Lung microvascular endothelial cell (primary cell): Measurements from ENCODE around the gene GSS. TPM values are rescaled to one million over a fixed set of nuclear protein-coding genes. Genes with fewer than 3 reads are reported as not detected.
A peak's percentile ranks its signal among the peaks of the same experiment; 100 is the strongest.
"Not testable (repeated sequence)": the region's sequence is repeated elsewhere in the genome, so short reads cannot be mapped to it uniquely, and the experiment has no call there.

Experiments used
- DNase-seq, 2 donors: peaks; one replicate each; pipeline versions ENCODE4 v3.0.0 to v3.0.0-alpha.2; 2010; ENCODE audit warnings: low read depth in 2 of 2
- total RNA-seq: library from RNA; depleted of rRNA; stranded (reverse); fragments of >200 nt; gene quantifications from 2 replicates; pipeline ENCODE4 v1.2.1, GENCODE V29; 2014

Gene GSS
- total RNA-seq, 1 donor from 2014 or later: 61.1 TPM

DNA sequence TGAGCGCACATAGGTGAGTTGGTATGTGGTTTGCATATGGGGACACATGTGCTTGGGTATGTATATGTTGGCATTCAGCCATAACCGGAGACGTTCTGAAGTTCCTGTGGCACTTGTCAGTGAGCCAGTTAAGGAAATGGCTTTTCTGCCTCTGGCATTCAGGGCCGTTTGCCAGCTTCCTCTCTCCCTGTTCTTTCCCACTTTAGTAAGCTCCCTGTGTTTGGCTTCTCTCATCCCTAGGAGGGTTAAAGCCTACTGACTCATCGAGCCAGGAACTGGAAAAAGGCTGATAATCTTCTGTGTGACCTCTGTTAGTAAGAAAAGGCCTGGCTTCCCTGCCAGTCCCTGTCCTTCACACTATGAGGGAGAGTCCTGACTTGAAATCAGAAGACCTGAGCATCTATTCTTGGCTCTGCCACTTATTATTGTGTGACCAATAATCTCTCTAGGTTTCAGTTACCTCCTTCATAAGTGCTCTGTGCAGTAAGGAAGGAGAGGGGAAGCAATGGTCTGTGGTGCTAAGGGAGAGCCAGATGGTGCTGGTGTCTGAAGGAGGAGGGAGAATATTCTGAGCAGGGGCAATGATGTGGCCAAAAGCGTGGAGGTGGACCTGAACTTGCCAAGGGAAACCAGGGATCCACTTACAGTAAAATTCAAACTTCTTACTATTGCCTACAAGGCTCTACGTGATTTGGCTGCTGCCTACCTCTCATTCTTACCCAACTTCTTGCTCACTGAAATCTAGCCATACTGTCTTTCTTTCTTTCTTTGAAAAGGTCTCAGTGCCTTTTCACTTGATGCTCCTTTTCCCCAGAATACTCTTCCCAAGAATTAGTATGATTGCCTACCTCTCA lies 47.8 kb downstream of the GSS start:
- peak; percentile 85 to 92 for DNase-seq

DNA sequence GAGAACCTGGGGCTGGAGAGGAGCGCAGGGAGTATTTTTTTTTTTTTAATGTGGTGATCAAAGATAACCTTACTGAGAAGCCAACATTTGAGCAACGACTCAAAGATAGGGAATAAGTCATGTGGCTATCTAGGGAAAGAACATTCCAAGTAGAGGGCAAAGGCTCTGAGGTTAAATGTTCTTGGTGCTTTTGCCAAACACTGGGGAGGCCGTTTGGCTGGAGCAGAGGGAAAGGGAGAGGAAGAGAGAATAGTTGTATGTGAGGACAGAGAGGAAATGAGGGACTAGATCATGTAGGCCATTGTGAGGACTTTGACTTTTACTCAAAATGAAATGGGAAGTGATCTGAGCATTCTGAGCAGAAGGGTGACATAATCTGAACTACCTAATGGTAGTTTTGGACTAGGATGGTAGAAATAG lies 51.4 kb downstream of the GSS start:
- peak in 1 of 2 donors; percentile 57 for DNase-seq

DNA sequence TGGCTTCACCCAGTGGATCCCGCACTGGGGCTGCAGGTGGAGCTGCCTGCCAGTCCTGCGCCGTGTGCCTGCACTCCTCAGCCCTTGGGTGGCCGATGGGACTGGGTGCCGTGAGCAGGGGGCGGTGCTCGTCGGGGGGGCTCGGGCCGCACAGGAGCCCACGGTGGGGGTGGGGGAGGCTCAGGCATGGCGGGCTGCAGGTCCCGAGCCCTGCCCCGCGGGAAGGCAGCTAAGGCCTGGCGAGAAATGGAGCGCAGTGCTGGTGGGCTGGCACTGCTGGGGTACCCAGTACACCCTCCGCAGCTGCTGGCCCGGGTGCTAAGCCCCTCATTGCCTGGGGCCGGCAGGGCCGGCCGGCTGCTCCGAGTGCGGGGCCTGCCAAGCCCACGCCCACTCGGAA lies 56.9 kb downstream of the GSS start:
- not testable (repeated sequence) for DNase-seq

DNA sequence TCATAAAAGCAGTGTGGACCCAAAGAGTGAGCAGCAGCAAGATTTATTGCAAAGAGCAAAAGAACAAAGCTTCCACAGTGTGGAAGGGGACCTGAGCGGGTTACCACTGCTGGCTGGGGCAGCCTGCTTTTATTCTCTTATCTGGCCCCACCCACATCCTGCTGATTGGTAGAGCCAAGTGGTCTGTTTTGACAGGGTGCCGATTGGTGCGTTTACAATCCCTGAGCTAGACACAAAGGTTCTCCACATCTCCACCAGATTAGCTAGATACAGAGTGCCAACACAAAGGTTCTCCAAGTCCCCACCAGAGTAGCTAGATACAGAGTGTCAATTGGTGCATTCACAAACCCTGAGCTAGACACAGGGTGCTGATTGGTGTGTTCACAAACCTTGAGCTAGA lies 57.5 kb downstream of the GSS start:
- not testable (repeated sequence) for DNase-seq

DNA sequence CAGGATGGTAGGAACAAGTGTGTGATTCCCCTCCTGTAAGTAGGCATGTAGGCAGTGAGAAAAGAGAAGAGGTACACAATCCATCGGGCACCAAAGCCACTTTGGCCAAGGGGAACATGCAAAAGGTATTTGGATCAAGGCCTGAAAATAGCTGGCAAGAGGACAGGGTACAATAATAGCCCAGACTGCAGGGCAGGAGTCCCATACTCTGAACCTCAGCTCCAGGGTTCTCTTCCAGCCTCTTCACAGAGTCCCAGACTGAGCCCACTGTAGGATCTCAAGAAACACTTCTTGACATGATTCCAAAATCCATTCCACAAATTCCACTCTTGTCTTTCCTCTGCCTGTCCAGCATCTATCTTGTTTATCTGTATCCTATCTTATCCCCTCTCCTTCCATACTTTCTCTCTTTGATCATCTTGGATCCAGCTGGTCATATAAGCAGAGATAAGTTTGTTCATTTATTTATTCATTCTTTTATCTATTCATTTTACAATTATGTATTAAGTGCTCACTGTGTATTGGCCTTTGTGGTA lies 59.5 kb downstream of the GSS start:
- no peak for DNase-seq

DNA sequence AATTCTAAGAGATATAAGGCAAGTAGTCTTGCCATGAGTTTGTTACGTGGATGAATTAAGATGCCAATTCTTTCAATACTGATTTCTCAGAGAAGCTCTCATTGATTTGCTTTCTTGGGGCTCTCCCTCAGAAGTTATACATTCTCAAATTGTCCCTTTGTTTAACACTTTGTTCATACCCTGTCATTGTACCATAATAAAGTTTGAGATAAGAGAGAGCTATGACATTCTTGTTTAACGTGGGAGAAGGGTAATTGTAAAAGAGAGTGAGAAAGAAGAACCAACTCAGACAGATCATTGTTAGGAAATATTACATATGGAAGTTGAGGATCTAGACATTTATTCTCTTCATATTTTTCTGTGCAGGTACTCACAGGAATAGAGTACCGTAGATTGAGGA lies 60.1 kb downstream of the GSS start:
- DNase-seq: no peak

DNA sequence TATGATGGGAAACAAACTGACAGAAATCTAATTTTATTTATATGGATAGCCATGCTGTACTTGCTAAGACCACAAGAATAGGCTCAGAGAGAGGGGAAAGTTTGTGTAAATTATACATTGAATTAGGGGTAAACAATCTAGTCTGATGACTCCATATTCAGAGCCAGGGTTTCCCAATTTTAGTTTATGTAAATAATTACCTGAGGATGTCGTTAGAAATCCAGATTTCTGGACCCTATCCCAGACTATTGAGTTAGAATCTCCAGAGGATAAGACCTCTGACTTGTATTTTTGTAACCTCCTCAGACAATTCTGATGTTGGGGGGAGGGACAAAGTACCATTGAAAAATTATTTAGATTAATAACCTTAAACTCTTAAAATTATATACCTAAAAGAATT lies 60.9 kb downstream of the GSS start:
- DNase-seq: no peak

DNA sequence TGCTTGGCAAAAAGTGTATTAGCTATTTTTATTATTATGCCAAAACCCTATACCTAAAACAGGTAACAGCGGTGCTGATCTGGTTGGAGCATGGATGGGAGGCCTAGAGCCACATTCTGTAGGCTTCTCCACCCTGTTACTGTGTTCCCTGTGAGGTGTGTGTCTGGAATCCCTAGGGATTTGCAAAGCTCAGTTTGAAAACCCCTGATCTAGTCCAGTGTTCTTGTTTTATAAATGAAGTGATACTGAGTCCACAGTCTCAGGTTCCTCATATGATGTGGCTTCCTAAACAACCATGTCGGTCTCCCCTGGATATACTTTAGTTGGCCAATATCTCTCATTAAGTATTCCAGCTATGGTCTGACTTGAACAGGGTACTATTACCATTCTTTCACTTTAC lies 62.9 kb downstream of the GSS start:
- DNase-seq: no peak

DNA sequence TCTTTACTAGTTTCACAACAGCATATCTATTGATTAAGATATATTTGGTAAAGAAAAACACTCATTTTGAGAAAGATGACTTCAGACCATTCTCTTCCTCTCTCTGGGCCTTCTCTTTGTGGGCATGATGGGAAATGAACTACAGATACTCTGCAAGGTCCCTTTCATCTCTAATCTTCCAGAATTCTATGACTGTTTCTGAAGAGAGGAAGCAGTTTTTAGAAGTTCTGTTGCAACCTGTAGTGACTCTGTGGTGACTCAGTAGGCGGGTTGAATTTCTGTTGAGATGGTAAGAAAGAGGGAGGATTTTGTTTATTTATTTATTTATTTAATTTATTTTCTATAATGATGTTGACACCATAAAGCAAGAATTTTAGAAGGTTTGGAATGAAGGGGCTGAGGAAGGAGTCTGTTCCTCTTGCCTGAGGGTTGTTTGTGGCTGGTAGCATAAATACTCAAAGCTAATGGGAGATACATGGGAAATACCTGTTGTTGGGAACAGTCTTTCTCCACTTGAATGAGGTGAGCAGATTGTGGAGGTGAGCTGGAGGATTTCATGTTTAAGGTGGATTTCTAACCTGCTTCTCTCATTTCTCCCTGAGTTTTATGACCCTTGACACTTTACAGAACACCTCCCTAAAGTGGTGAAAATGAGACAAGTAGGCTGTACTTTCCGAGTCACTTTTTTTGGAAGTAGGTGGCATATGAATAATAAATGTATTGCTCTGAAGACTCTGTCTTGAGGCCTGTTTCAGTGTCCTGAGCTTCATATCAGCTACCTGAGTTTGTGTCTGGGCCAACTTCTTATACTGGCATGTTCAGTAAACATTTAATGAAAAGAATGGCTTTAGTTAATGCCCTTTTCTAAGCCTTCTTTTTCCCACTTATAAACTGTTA lies 64.2 kb downstream of the GSS start:
- DNase-seq: peak in 1 of 2 donors; percentile 44

DNA sequence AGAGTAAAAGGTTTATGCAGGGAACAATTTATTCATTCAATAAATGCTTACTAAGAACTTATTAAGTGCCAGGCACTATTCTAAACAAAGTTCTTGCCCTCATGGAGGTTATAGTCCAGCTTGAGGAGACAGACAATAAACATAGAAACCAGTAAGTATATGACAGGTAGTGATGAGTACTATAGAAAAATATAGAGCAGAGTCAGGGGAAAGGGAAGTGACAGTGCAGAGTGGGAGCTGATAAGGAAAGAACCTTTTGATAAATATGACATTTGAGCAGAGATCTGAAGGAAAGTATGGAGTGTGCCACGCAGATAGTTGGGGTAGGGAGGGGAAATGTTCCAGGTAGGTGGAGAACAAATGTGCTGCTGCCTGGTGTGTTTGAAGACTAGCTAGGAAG lies 67.1 kb downstream of the GSS start:
- peak in 1 of 2 donors; percentile 70 for DNase-seq

DNA sequence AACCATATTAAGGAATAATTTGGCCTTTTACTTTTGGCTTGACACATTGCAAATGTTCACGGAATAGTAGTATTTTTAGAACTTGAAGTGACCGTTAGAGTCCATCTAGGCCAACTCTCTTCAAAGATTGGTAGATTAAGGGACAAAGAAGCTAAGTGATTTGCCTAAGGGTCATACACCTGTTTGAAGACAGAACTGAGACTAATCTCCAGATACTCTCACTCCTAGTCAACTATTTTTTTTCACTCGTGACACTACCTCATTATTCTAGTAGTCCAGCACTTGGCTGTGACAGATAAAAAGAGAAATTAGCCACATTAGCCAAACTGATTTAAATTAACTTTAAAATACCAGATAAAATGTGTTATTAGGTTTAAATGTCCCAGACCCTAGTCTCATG lies 68.6 kb downstream of the GSS start:
- DNase-seq: no peak

DNA sequence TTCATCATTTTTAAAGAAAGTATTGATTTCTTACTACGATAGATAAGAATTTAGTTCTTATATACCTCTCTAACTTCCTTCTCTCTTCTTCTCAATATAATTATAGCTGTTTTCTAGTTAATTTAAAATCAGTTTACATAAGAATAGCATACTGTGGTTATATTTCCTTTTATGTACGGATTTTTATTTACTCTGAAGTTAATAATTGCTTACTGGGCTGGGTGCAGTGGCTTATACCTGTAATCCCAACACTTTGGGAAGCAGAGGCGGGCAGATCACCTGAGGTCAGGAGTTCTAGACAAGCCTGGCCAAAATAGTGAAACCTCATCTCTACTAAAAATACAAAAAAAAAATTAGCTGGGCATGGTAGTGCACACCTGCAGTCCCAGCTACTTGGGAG lies 69.5 kb downstream of the GSS start:
- DNase-seq: no peak

DNA sequence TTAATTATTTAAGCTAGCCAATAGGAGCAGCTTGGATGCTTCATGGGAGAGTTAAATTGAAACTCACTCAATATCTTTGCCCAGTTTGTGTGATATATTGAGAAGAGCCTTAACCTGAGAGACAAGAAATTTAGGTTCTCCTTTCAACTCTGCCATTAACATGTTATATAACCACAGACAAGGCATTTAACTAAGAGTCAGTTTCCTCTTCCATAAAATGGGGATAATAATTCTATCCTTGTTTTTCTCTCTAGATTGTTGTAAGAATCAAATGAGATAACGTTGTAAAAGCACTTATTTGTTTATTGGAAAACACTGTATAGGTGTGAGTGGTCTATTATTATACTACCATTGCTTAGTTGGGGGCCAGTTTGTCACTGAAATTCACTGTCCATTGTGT lies 71.3 kb downstream of the GSS start:
- no peak for DNase-seq

DNA sequence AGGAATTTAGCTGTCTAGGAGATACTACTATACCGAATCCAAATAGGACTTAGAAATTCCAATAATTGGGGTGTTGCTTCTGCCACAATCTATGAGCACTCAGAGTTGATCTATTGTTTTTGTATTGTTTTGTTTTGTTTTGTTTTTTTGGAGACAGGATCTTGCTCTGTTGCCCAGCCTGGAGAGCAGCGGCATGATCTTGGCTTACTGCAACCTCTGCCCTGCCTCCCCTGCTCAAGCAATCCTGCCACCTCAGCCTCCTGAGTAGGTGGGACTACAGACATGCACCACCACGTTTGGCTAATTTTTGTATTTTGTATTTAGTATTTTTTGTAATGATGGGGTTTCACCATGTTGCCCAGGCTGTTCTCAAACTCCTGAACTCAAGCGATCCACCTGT lies 71.8 kb downstream of the GSS start:
- no peak for DNase-seq

DNA sequence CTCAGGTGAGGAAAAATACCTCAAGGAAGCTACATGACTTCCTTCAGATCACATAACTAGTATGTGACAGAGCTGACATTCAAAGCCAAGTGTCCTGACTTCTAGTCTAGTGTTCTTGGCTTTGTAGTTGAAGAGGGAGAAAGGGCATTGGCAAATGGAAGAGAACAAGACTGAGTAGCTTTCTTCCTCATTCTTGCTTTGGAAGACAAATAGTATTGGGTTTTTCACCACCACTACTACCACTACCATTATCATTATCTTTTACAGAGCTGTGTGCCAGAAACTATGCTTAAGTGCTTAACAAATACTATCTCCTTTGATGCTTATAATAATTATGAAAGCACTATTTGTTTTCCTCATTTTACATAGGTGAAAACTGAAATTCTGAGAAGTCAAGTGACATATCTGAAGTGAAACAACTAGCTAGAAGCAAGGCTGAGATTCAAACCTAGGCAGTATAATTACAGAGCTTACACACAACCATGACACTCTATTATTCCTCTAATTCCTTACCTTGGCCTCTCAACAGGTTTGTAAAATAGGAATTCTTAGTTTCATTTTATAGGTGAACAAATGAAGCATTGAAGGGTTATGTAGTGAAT lies 72.4 kb downstream of the GSS start:
- DNase-seq: no peak

DNA sequence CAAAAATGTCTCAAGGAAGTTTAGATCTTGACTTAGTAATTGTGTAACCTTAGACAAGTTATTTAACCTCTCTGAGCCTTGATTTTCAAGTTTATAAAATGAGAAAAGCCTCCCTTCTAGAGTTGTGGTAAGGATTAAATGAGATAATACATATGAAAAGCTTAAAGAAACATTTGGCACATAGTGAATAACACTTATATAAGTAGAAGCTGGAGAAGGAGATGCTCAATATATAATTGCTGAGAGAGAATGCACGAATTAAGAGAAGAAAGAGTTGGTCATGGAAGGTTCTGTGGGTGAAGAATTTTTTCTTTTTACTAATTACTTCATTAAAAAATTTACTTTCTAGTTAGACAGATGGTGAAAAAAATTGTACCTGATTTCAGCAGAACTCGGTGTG lies 73.9 kb downstream of the GSS start:
- no peak for DNase-seq

DNA sequence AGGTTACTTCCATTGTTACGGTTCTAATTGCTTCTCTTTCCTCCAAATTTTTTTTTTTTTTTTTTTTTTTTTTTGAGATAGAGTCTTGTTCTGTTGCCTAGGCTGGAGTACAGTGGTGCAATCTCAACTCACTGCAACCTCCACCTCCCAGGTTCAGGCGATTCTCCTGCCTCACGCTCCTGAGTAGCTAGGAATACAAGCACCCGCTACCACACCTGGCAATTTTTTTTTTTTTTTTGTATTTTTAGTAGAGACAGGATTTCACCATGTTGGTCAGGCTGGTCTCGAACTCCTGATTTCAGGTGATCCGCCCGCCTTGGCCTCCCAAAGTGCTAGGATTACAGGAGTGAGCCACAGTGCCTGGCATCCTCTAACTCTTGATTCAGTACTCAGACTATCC lies 74.6 kb downstream of the GSS start:
- not testable (repeated sequence) for DNase-seq

DNA sequence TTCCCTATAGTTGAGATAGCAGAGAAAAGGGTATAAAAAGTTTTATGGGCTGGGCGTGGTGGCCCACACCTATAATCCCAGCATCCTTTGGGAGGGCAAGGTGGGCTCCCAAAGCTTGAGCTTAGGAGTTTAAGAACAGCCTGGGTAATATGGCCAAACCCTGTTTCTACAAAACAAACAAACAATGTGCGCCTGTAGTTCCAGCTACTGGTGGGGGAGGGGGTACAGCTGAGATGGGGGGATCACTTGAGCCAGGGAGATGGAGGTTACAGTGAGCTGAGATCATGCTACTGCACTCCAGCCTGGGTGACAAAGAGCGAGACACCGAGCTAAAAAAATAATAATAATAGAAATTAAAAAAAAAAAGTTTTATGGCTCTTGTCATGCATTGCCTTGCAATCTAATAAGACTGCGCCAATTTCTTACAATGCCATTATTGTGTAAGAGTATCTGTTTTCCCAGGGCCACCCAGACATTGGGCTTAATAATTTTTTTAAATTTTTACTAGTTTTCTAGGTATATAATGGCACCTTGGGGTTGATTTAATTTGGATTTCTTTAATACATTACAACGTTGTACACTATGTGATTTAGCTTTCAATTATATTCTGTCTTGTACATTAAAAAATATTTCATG lies 75.3 kb downstream of the GSS start:
- no peak for DNase-seq
